SK-N-SH (cell line): ENCODE measurements around the gene SLC8A2. TPM values are rescaled to one million over a fixed set of nuclear protein-coding genes. Genes with fewer than 3 reads are reported as not detected.

Experiments used
- CTCF ChIA-PET: fragments of 300-600, 350-600 bp; formaldehyde crosslinking; extraction: SDS; loops from one replicate; lab custom pipeline; 2021; lab: Yijun Ruan, JAX
- POLR2A ChIA-PET: fragments of 350-600 bp; sonication (Branson Sonifier 250); formaldehyde crosslinking; extraction: SDS; loops from one replicate; lab custom pipeline; 2020; ENCODE audit warnings: antibody characterized with exemption, inconsistent platforms; lab: Yijun Ruan, JAX
- DNase-seq: peaks from one replicate; pipeline ENCODE4 v3.0.0; 2012
- H2AFZ ChIP-seq: fragments of 200-600 bp; sonication (generic); 2 replicates; pipeline ENCODE4 v1.8.1; 2016; ENCODE audit warnings: antibody characterized with exemption, mild to moderate bottlenecking, low read depth
- H3F3A ChIP-seq: fragments of 200-600 bp; sonication (generic); replicated peaks from 2 replicates; pipeline ENCODE3; 2016; ENCODE audit warnings: antibody characterized with exemption, mild to moderate bottlenecking; ENCODE audit not compliant: insufficient read depth
- H3K27ac ChIP-seq, 2 experiments: fragments of 200-500 bp in 1 of 2; fragments of 200-600 bp in 1 of 2; sonication (Bioruptor generic) in 1 of 2; sonication (generic), shearing (Covaris generic) in 1 of 2; 2 replicates each; pipeline versions ENCODE4 v1.5.1 to v1.6.1; 2014 to 2016; ENCODE audit warnings: low read depth in 2 of 2, inconsistent platforms in 1 of 2, low read length in 1 of 2, mild to moderate bottlenecking in 1 of 2, mixed read lengths in 1 of 2
- H3K27me3 ChIP-seq: fragments of 200-600 bp; sonication (generic), shearing (Covaris generic); 2 replicates; pipeline ENCODE4 v1.6.1; 2016; ENCODE audit warnings: mixed run types; ENCODE audit not compliant: insufficient read depth
- H3K36me3 ChIP-seq, 2 experiments: fragments of 200-500 bp in 1 of 2; fragments of 200-600 bp in 1 of 2; sonication (Bioruptor generic) in 1 of 2; sonication (generic) in 1 of 2; replicated peaks in 1 of 2; 2 replicates each; pipeline versions ENCODE3 to v1.5.1; 2014 to 2016; ENCODE audit warnings: low read length in 1 of 2, mild to moderate bottlenecking in 1 of 2; ENCODE audit not compliant: insufficient read depth in 2 of 2, control insufficient read depth in 1 of 2
- H3K4me1 ChIP-seq, 2 experiments: fragments of 200-500 bp in 1 of 2; fragments of 200-600 bp in 1 of 2; sonication (Bioruptor generic) in 1 of 2; sonication (generic), shearing (Covaris generic) in 1 of 2; 2 replicates each; pipeline versions ENCODE4 v1.5.1 to v1.6.1; 2014 to 2016; ENCODE audit warnings: low read depth in 1 of 2, low read length in 1 of 2, mixed run types in 1 of 2; ENCODE audit not compliant: insufficient read depth in 2 of 2, control insufficient read depth in 1 of 2
- H3K4me2 ChIP-seq: fragments of 200-600 bp; sonication (generic), shearing (Covaris generic); 2 replicates; pipeline ENCODE4 v1.6.1; 2017; ENCODE audit warnings: mixed run types
- H3K4me3 ChIP-seq, 2 experiments: fragments of 200-500 bp in 1 of 2; fragments of 200-600 bp in 1 of 2; sonication (Bioruptor generic) in 1 of 2; sonication (generic), shearing (Covaris generic) in 1 of 2; 2 replicates each; pipeline versions ENCODE4 v1.5.1 to v1.8.1; 2014 to 2016; ENCODE audit warnings: low read depth in 2 of 2, inconsistent platforms in 1 of 2, low read length in 1 of 2, mild to moderate bottlenecking in 1 of 2, mixed read lengths in 1 of 2, moderate library complexity in 1 of 2
- H3K79me2 ChIP-seq: fragments of 200-600 bp; sonication (generic); 2 replicates; pipeline ENCODE4 v1.8.1; 2017; ENCODE audit warnings: mild to moderate bottlenecking; ENCODE audit not compliant: insufficient read depth
- H3K9ac ChIP-seq: fragments of 200-600 bp; sonication (generic); 2 replicates; pipeline ENCODE4 v1.6.1; 2017; ENCODE audit warnings: mixed run types
- H3K9me2 ChIP-seq: fragments of 200-600 bp; sonication (generic); 2 replicates; pipeline ENCODE4 v1.6.1; 2017; ENCODE audit warnings: mixed run types
- H3K9me3 ChIP-seq: fragments of 200-600 bp; sonication (generic); 2 replicates; pipeline ENCODE4 v1.6.1; 2017; ENCODE audit warnings: mixed run types, mild to moderate bottlenecking, moderate library complexity
- H4K20me1 ChIP-seq: fragments of 200-600 bp; sonication (generic); 2 replicates; pipeline ENCODE4 v1.6.1; 2017; ENCODE audit warnings: mild to moderate bottlenecking, mixed run types; ENCODE audit not compliant: insufficient read depth
- ELF1 ChIP-seq: IDR thresholded peaks from 2 replicates; pipeline ENCODE4 v1.4.0; 2012
- EP300 ChIP-seq, 2 experiments: IDR thresholded peaks; 2 replicates each; pipeline versions ENCODE4 v1.4.0 to v1.6.1; 2012; ENCODE audit warnings: borderline replicate concordance in 1 of 2, low read depth in 1 of 2, low read length in 1 of 2
- FOSL2 ChIP-seq: IDR thresholded peaks from 2 replicates; pipeline ENCODE4 v1.4.0; 2012; ENCODE audit warnings: low read depth, mild to moderate bottlenecking, moderate library complexity, borderline replicate concordance
- FOXJ3 ChIP-seq: sonication (generic); formaldehyde crosslinking; IDR thresholded peaks from 2 replicates; pipeline ENCODE4 v1.5.1; 2020; ENCODE audit warnings: mild to moderate bottlenecking, missing genetic modification reagents
- FOXM1 ChIP-seq: IDR thresholded peaks from 2 replicates; pipeline ENCODE4 v1.4.0; 2012; ENCODE audit warnings: low read depth, mild to moderate bottlenecking
- GATA2 ChIP-seq: sonication (generic); formaldehyde crosslinking; IDR thresholded peaks from 2 replicates; pipeline ENCODE4 v1.5.0; 2020; ENCODE audit warnings: mild to moderate bottlenecking, missing genetic modification reagents
- JUND ChIP-seq: IDR thresholded peaks from 2 replicates; pipeline ENCODE4 v1.4.0; 2012
- MXI1 ChIP-seq: IDR thresholded peaks from 2 replicates; pipeline ENCODE4 v1.6.1; 2012; ENCODE audit warnings: mild to moderate bottlenecking, low read depth, low read length, improper control_type of control experiment
- NFIC ChIP-seq: IDR thresholded peaks from 2 replicates; pipeline ENCODE4 v1.4.0; 2012; ENCODE audit warnings: borderline replicate concordance
- NRF1 ChIP-seq: IDR thresholded peaks from 2 replicates; pipeline ENCODE4 v1.6.1; 2012; ENCODE audit warnings: low read depth, mild to moderate bottlenecking, low read length
- POLR2AphosphoS5 ChIP-seq: IDR thresholded peaks from 2 replicates; pipeline ENCODE4 v1.6.1; 2012; ENCODE audit warnings: low read depth, low read length
- RCOR1 ChIP-seq: fragments of 150-350 bp; IDR thresholded peaks from 2 replicates; pipeline ENCODE4 v1.6.1; 2017; ENCODE audit warnings: antibody characterized with exemption, low read length
- SMC3 ChIP-seq: IDR thresholded peaks from 2 replicates; pipeline ENCODE4 v1.6.1; 2012; ENCODE audit warnings: low read depth, low read length, improper control_type of control experiment
- TAF1 ChIP-seq: IDR thresholded peaks from 2 replicates; pipeline ENCODE4 v1.6.1; 2012; ENCODE audit warnings: low read depth, mild to moderate bottlenecking, low read length, moderate library complexity, borderline replicate concordance
- TCF12 ChIP-seq: IDR thresholded peaks from 2 replicates; pipeline ENCODE4 v1.4.0; 2012
- TEAD4 ChIP-seq: IDR thresholded peaks from 2 replicates; pipeline ENCODE4 v1.4.0; 2012; ENCODE audit warnings: mild to moderate bottlenecking, borderline replicate concordance; ENCODE audit not compliant: insufficient read depth
- USF1 ChIP-seq: IDR thresholded peaks from 2 replicates; pipeline ENCODE4 v1.4.0; 2012; ENCODE audit warnings: low read depth, borderline replicate concordance
- ZBTB33 ChIP-seq: IDR thresholded peaks from 2 replicates; pipeline ENCODE4 v1.4.0; 2012; ENCODE audit warnings: low read depth, borderline replicate concordance
- WGBS: methylation state at CpG from one replicate; pipeline ENCODE4 v1.1.6; 2017; ENCODE audit warnings: low lambda C conversion rate; 5-methylcytosine and 5-hydroxymethylcytosine counted together
- polyA plus RNA-seq, 3 experiments: library from polyadenylated mRNA; depleted of rRNA; stranded (reverse); fragments of >200 nt; gene quantifications; 2 replicates each; pipeline ENCODE4 v1.2.3, GENCODE V29; 2012
- TF ChIP-seq, protein P1 (sequence below): fragments of 150-350 bp; IDR thresholded peaks from 2 replicates; pipeline ENCODE4 v1.6.1; 2017; ENCODE audit warnings: antibody characterized with exemption, low read length, low read depth, borderline replicate concordance
- TF ChIP-seq, protein P2 (sequence below): IDR thresholded peaks from 2 replicates; pipeline ENCODE4 v1.4.0; 2012; ENCODE audit warnings: low read depth
- TF ChIP-seq, protein P3 (sequence below): fragments of 150-350 bp; IDR thresholded peaks from 2 replicates; pipeline ENCODE4 v1.6.1; 2016; ENCODE audit warnings: mild to moderate bottlenecking, low read depth, low read length
- TF ChIP-seq, protein P4 (sequence below): IDR thresholded peaks from 2 replicates; pipeline ENCODE4; 2012

The SLC8A2 gene
- polyA plus RNA-seq, 1 of the 3 experiments (the other 2 are of a cell fraction), result 0.58 TPM

DNA sequence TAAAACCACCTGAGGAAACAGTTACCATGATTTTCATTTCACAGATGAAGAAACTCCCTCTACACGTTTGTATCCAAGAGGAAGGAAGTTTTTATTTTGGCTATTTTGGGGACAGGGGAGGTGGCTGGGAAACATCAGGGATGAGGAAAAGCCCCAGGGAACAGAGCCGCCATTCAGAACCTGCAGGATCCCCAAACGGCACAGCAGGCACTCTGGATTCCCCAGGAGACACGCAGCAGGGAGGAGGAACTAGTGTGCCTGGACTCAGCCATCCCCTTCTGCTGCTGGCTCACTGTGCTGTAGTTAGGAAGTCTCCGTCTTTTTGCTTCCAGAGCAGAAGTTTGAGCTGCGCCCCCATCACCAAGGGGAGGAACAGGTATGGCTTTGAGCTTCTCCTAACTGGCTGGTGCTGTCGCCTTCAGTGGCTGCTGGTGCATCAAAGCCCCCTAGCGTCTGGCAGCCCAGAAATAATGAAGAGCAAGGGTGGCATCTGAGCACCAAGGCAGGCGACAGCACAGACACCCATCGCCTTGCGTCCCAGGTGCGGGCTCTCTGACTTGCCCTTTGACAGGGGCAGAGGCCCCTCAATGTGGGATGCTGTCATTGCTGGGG lies 38.9 kb upstream of the SLC8A2 start:
- no peaks in the 10 kb centered on the region for H3K9me3 ChIP-seq
- H3K27me3 ChIP-seq, result no peaks in the 10 kb centered on the region
- H3K4me3 ChIP-seq, result no peak overlapping the region
- TF ChIP-seq NFIC (no peak), ELF1 (no peak), FOSL2 (no peak), MXI1 (no peak)
- peaks cover 38% of the 10 kb centered on the region for H4K20me1 ChIP-seq
- no peaks in the 10 kb centered on the region for H3K9me2 ChIP-seq
- H3K4me1 ChIP-seq, result peaks cover 15 to 37% of the 10 kb centered on the region in 2 experiments; a peak in 3 of 4 replicates
- H3K9ac ChIP-seq, result no peak overlapping the region
- CTCF ChIA-PET, result interaction anchor here (1.6 to 7.9 kb wide), 3 partner anchors 27 to 187 kb away, joined by 6 to 168 read pairs (median 6); partner anchors contain the start of gene KPTN
- H3K4me2 ChIP-seq, result peak overlapping the region; percentile 17; the same call in 1 of the 2 replicates
- WGBS, result 86% methylated on average over 10 of the region's 12 CpGs
- DNase-seq, result no peak
- H3F3A ChIP-seq, result no peaks in the 10 kb centered on the region
- H3K36me3 ChIP-seq, result peaks cover 0 to 7% of the 10 kb centered on the region in 2 experiments
- H3K79me2 ChIP-seq, result peaks cover 85% of the 10 kb centered on the region
- POLR2A ChIA-PET, result no interaction called here
- H3K27ac ChIP-seq, result peak overlapping the region in 1 of 2 experiments; percentile 27; a peak in 2 of 4 replicates
- no peak overlapping the region for H2AFZ ChIP-seq

GRCh38 chr19:47509973-47510372 lies 38.3 kb upstream of the SLC8A2 start:
- H3K4me1 ChIP-seq, result peaks cover 15 to 41% of the 10 kb centered on the region in 2 experiments; a peak in 3 of 4 replicates
- H4K20me1 ChIP-seq, result peaks cover 38% of the 10 kb centered on the region
- no peak overlapping the region for H3K9ac ChIP-seq
- no peaks in the 10 kb centered on the region for H3K9me3 ChIP-seq
- DNase-seq, result no peak
- H3K27ac ChIP-seq, result peak overlapping the region in 1 of 2 experiments; percentile 27; a peak in 1 of 4 replicates
- WGBS, result 78% methylated on average over 8 of the region's 8 CpGs
- H3F3A ChIP-seq, result no peaks in the 10 kb centered on the region
- peak overlapping the region; percentile 20; the same call in 1 of the 2 replicates for H3K4me2 ChIP-seq
- CTCF ChIA-PET, result interaction anchor here (1.4 to 7.9 kb wide), 4 partner anchors 26 to 188 kb away, joined by 3 to 168 read pairs (median 6); partner anchors contain the start of gene KPTN
- no peaks in the 10 kb centered on the region for H3K27me3 ChIP-seq
- peaks cover 0 to 7% of the 10 kb centered on the region in 2 experiments for H3K36me3 ChIP-seq
- no peak overlapping the region for H3K4me3 ChIP-seq
- POLR2A ChIA-PET, result no interaction called here
- no peak overlapping the region for H2AFZ ChIP-seq
- TF ChIP-seq RCOR1, result no peak
- TF ChIP-seq FOXM1, result no peak
- TF ChIP-seq MXI1, result no peak
- no peak for TF ChIP-seq FOXJ3
- TF ChIP-seq JUND, result no peak
- no peak for TF ChIP-seq POLR2AphosphoS5
- no peak for TF ChIP-seq ZBTB33
- TF ChIP-seq SMC3, result no peak
- TF ChIP-seq, protein P1, sequence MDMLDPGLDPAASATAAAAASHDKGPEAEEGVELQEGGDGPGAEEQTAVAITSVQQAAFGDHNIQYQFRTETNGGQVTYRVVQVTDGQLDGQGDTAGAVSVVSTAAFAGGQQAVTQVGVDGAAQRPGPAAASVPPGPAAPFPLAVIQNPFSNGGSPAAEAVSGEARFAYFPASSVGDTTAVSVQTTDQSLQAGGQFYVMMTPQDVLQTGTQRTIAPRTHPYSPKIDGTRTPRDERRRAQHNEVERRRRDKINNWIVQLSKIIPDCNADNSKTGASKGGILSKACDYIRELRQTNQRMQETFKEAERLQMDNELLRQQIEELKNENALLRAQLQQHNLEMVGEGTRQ, result no peak
- TF ChIP-seq GATA2 (CRISPR knock-in tag), result no peak
- TF ChIP-seq, protein P2, sequence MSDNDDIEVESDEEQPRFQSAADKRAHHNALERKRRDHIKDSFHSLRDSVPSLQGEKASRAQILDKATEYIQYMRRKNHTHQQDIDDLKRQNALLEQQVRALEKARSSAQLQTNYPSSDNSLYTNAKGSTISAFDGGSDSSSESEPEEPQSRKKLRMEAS, result no peak
- TF ChIP-seq, protein P3, sequence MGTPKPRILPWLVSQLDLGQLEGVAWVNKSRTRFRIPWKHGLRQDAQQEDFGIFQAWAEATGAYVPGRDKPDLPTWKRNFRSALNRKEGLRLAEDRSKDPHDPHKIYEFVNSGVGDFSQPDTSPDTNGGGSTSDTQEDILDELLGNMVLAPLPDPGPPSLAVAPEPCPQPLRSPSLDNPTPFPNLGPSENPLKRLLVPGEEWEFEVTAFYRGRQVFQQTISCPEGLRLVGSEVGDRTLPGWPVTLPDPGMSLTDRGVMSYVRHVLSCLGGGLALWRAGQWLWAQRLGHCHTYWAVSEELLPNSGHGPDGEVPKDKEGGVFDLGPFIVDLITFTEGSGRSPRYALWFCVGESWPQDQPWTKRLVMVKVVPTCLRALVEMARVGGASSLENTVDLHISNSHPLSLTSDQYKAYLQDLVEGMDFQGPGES, result no peak
- TF ChIP-seq, protein P4, sequence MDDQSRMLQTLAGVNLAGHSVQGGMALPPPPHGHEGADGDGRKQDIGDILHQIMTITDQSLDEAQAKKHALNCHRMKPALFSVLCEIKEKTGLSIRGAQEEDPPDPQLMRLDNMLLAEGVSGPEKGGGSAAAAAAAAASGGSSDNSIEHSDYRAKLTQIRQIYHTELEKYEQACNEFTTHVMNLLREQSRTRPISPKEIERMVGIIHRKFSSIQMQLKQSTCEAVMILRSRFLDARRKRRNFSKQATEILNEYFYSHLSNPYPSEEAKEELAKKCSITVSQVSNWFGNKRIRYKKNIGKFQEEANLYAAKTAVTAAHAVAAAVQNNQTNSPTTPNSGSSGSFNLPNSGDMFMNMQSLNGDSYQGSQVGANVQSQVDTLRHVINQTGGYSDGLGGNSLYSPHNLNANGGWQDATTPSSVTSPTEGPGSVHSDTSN, result no peak
- TF ChIP-seq USF1, result no peak
- TF ChIP-seq NRF1, result no peak
- TF ChIP-seq TEAD4, result no peak
- TF ChIP-seq TAF1, result no peak
- TF ChIP-seq EP300 (IDR thresholded peaks at IDR 0.05; ENCODE audit: borderline replicate concordance in 1 of 2, low read depth in 1 of 2, low read length in 1 of 2), result no peak
- TF ChIP-seq TCF12, result no peak
- TF ChIP-seq, all 33 proteins: peak for 0
- H3K9me2 ChIP-seq, result no peaks in the 10 kb centered on the region
- H3K79me2 ChIP-seq, result peaks cover 89% of the 10 kb centered on the region
